GM12878 (cell line): Measurements from ENCODE around the gene FBN3. TPM values are rescaled to one million over a fixed set of nuclear protein-coding genes. Genes with fewer than 3 reads are reported as not detected.

Experiments used
- ATAC-seq: fragments of 200-7000 bp; cut with Tn5 transposase; 3 replicates; pipeline ENCODE4 v1.9.1; 2020; ENCODE audit warnings: mild to moderate bottlenecking, moderate library complexity
- BruUV-seq: library from RNA; stranded (reverse); fragments of 400-500 nt; replicated peaks from 2 replicates; lab custom pipeline; 2021; lab: Mats Ljungman, UMichigan
- CTCF ChIA-PET: fragments of 300-600 bp; sonication (Branson Sonifier 250); formaldehyde crosslinking; extraction: SDS; loops from one replicate; lab custom pipeline; 2021; ENCODE audit warnings: inconsistent platforms; lab: Yijun Ruan, JAX
- POLR2A ChIA-PET: fragments of 350-600 bp; formaldehyde crosslinking; extraction: SDS; loops from one replicate; lab custom pipeline; 2021; ENCODE audit warnings: inconsistent platforms; lab: Charles Lee
- RAD21 ChIA-PET: fragments of 300-600 bp; sonication (Branson Sonifier 250); formaldehyde crosslinking; loops from one replicate; lab custom pipeline; 2023; ENCODE audit warnings: antibody characterized with exemption; ENCODE audit not compliant: unreplicated experiment; lab: Charles Lee
- SMC1A ChIA-PET: fragments of 300-600 bp; sonication (Branson Sonifier 250); formaldehyde crosslinking; loops from one replicate; lab custom pipeline; 2023; ENCODE audit not compliant: unreplicated experiment, uncharacterized antibody; lab: Charles Lee
- DNase-seq: peaks from one replicate; pipeline ENCODE4 v3.0.0-alpha.2; 2011; ENCODE audit warnings: low read depth, low spot score
- FAIRE-seq: peaks from 3 replicates; lab custom pipeline; 2011; peaks lifted over from hg19 to GRCh38; lab: Jason Lieb, UNC
- H2AFZ ChIP-seq: 2 replicates; pipeline ENCODE4 v1.6.0; 2011; ENCODE audit warnings: low read depth, low read length, control low read depth; ENCODE audit not compliant: control insufficient read depth
- H3K27ac ChIP-seq: 2 replicates; pipeline ENCODE4 v1.5.1; 2011; ENCODE audit warnings: control low read depth; ENCODE audit not compliant: control insufficient read depth, insufficient read depth
- H3K27me3 ChIP-seq, 2 experiments: replicated peaks in 1 of 2; 2 replicates each; pipeline versions ENCODE4 v1.6.0 to v1.6.1; 2011; ENCODE audit warnings: low read length in 1 of 2; ENCODE audit not compliant: control insufficient read depth in 2 of 2, insufficient read depth in 2 of 2
- H3K36me3 ChIP-seq, 2 experiments: 2 replicates each; pipeline ENCODE4 v1.5.1; 2011; ENCODE audit warnings: low read length in 1 of 2; ENCODE audit not compliant: control insufficient read depth in 2 of 2, insufficient read depth in 2 of 2
- H3K4me1 ChIP-seq: 2 replicates; pipeline ENCODE4 v1.6.1; 2011; ENCODE audit warnings: mild to moderate bottlenecking, low read length, moderate library complexity, mixed read lengths; ENCODE audit not compliant: control insufficient read depth, insufficient read depth
- H3K4me2 ChIP-seq: 2 replicates; pipeline ENCODE4 v1.6.0; 2011; ENCODE audit warnings: control low read depth; ENCODE audit not compliant: control insufficient read depth, insufficient read depth
- H3K4me3 ChIP-seq: fragments of 200-600 bp; sonication (generic); 2 replicates; pipeline ENCODE4 v1.5.1; 2016
- H3K79me2 ChIP-seq: 2 replicates; pipeline ENCODE4 v1.6.0; 2011; ENCODE audit warnings: low read length; ENCODE audit not compliant: control insufficient read depth, insufficient read depth
- H3K9ac ChIP-seq: 2 replicates; pipeline ENCODE4 v1.8.0; 2011; ENCODE audit warnings: low read length, control low read depth, mixed read lengths; ENCODE audit not compliant: control insufficient read depth, insufficient read depth
- H3K9me3 ChIP-seq: replicated peaks from 3 replicates; pipeline ENCODE4 v1.5.1; 2011; ENCODE audit warnings: mild to moderate bottlenecking, low read length; ENCODE audit not compliant: control insufficient read depth, insufficient read depth
- H4K20me1 ChIP-seq: 2 replicates; pipeline ENCODE4 v1.6.0; 2011; ENCODE audit not compliant: control insufficient read depth, insufficient read depth
- JUND ChIP-seq: IDR thresholded peaks from 2 replicates; pipeline ENCODE4 v1.6.1; 2012; ENCODE audit warnings: low read depth, mild to moderate bottlenecking, low read length, improper control_type of control experiment, moderate library complexity
- NFYB ChIP-seq: IDR thresholded peaks from 2 replicates; pipeline ENCODE4 v1.6.1; 2011; ENCODE audit warnings: low read depth, mild to moderate bottlenecking, low read length, improper control_type of control experiment, moderate library complexity; ENCODE audit not compliant: insufficient read depth
- RUNX3 ChIP-seq: IDR thresholded peaks from 2 replicates; pipeline ENCODE4 v1.6.1; 2012; ENCODE audit warnings: low read length, inconsistent platforms
- USF1 ChIP-seq: IDR thresholded peaks from 2 replicates; pipeline ENCODE4 v1.6.1; 2011; ENCODE audit warnings: borderline replicate concordance, low read depth, mild to moderate bottlenecking, moderate library complexity, mixed read lengths, low read length; ENCODE audit not compliant: insufficient read depth; ENCODE audit errors: extremely low read length
- WGBS: methylation state at CpG from one replicate; pipeline ENCODE4 v1.1.6; 2016; ENCODE audit warnings: low lambda C conversion rate; ENCODE audit not compliant: insufficient replicate concordance, insufficient coverage; ENCODE audit errors: missing lambda C conversion rate; 5-methylcytosine and 5-hydroxymethylcytosine counted together
- in situ Hi-C: fragments of 300-500 bp; cut with MboI; formaldehyde crosslinking; loops from 9 replicates; pipeline ENCODE4 v1.14.3; 2018; ENCODE audit warnings: mixed read lengths
- intact Hi-C: fragments of 100-400 bp; cut with micrococcal nuclease; formaldehyde crosslinking; loops from one replicate; pipeline ENCODE4 v1.14.2; 2022; ENCODE audit not compliant: unreplicated experiment
- polyA plus RNA-seq, 11 experiments: library from polyadenylated mRNA; depleted of rRNA in 4 of 11; unstranded in 6 of 11; stranded (reverse) in 5 of 11; fragments of >200 nt; fragmentation: Nextera tagmentation in 4 of 11; fragmentation: Illumina TruSeq in 1 of 11; extraction: Ambion mirVana in 4 of 11; extraction: Trizol in 1 of 11; gene quantifications; 1 replicate in 1 of 11; 2 replicates in 10 of 11; pipeline versions ENCODE4 v1.2.1 to v1.2.3, GENCODE V29; 2011 to 2016; ENCODE audit warnings: inconsistent platforms in 2 of 11, missing spikeins in 2 of 11, low read depth in 1 of 11
- total RNA-seq, 4 experiments: library from RNA; depleted of rRNA in 3 of 4; stranded (reverse); fragments of >200 nt in 3 of 4; fragmentation: Illumina TruSeq in 1 of 4; extraction: Trizol in 1 of 4; gene quantifications; 2 replicates each; pipeline versions ENCODE4 v1.2.1 to v1.2.3, GENCODE V29; 2013 to 2021

FBN3 gene
- total and polyA plus RNA-seq, 10 of the 15 experiments (the other 5 are each of a cell fraction or from before 2014, with no cell fraction given), result 0.05 TPM; not detected in 9

GRCh38 chr19:8089664-8090601 lies 59.5 kb downstream of the FBN3 start:
- no peak overlapping the region for H3K9ac ChIP-seq

More at GRCh38 chr19:8089664-8090601, 59.5 kb downstream of the FBN3 start:
- Histone ChIP-seq H3K4me3 (no peak overlapping the region), H2AFZ (no peak overlapping the region), H3K27ac (no peak overlapping the region), H3K27me3 (no peaks in the 10 kb centered on the region), H3K4me1 (no peaks in the 10 kb centered on the region), H3K79me2 (no peaks in the 10 kb centered on the region), H3K4me2 (no peak overlapping the region), H4K20me1 (no peaks in the 10 kb centered on the region), H3K36me3 (no peaks in the 10 kb centered on the region), H3K9me3 (no peaks in the 10 kb centered on the region; the same call in 1 of the 3 replicates)
- SMC1A ChIA-PET, result no interaction called here
- intact Hi-C loops (no loop called here), in situ Hi-C loops (no loop called here)
- RAD21 ChIA-PET, result no interaction called here
- CTCF ChIA-PET, result no interaction called here
- 49% methylated on average over 18 of the region's 19 CpGs for WGBS
- POLR2A ChIA-PET, result no interaction called here
- no TSS peak for BruUV-seq
- DNase-seq (no peak), ATAC-seq (no peak), FAIRE-seq (no peak)
- TF ChIP-seq USF1 (peak; percentile 62), NFYB (peak; percentile 39; the same call in 1 of the 2 replicates), RUNX3 (no peak), JUND (no peak)
